Suppressor macrophage treated with lipopolysaccharide for 4 hours (primary cell): ENCODE measurements around the gene ZNF385C.

Source experiments
- DNase-seq: peaks from one replicate; pipeline ENCODE4 v3.0.0-alpha.2; 2020

The ZNF385C gene

DNA sequence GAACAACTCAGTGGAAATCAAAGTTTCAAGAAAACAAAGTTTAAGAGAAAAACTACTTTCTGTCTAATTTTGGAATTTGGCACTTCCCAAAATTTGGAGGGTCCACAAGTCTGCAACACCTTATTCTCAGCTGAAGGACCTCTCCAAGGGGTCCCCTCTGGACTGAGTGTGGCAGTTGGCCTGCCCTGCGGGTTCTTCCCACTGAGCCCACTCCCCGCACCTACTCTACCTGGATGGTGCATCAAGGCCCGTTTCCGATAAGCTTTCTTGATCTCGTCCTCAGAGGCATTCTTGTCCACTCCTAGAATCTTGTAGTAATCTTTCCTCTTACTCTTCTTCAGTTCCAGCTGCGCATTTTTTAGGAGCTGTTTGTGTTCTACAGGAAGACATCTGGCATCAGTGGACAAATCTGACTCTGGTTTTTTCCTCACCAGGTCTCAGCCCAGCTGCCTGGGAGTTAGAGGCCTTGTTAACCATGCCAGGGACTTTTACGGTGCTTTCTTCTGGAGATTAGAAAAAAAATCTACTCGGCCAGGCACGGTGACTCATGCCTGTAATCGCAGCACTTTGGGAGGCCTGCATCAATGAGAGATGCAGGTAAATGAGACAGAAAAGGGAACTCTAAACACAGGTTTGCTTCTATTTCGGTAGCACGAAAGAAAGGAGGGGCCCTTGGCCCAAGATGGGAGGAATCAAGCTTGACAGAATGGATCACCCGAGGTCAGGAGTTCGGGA, 116.1 kb downstream of the ZNF385C start:
- DNase-seq = no peak

- no peak for DNase-seq
Observed at GRCh38 chr17:41977991-41978390, 120.3 kb downstream of the ZNF385C start.

DNA sequence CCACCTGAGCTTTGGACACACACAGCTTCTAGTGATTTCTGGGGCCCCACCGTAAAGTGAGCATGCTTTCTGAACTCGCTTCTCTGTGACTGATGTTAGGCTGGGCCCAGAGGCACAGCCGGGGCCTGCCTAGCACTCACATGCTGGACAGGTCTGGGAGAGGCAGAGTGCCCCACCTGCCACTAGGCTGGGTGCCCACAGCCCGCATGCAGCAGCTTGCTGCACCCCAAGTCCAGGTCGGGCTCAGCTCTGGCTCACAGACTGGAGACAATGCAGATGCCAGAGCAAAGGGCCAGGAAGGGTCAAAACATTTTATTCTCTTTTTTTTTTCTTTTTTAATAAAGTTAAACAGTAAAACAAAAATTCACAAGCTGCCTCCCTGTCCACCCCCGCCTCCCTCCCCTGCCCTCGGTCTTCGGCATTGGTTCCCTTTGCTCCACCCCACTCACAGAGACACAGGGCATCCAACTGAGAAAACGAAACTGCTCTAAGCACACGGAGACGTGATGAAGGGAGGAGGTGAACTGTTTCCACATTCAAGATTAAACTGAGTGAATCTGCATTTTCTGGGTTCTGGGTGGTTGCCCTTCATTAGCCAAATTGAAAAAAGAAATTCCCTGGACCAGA, 122.0 kb downstream of the ZNF385C start:
- no peak for DNase-seq
